ENCODE results near the gene PRC1.

PRC1 gene

DNA sequence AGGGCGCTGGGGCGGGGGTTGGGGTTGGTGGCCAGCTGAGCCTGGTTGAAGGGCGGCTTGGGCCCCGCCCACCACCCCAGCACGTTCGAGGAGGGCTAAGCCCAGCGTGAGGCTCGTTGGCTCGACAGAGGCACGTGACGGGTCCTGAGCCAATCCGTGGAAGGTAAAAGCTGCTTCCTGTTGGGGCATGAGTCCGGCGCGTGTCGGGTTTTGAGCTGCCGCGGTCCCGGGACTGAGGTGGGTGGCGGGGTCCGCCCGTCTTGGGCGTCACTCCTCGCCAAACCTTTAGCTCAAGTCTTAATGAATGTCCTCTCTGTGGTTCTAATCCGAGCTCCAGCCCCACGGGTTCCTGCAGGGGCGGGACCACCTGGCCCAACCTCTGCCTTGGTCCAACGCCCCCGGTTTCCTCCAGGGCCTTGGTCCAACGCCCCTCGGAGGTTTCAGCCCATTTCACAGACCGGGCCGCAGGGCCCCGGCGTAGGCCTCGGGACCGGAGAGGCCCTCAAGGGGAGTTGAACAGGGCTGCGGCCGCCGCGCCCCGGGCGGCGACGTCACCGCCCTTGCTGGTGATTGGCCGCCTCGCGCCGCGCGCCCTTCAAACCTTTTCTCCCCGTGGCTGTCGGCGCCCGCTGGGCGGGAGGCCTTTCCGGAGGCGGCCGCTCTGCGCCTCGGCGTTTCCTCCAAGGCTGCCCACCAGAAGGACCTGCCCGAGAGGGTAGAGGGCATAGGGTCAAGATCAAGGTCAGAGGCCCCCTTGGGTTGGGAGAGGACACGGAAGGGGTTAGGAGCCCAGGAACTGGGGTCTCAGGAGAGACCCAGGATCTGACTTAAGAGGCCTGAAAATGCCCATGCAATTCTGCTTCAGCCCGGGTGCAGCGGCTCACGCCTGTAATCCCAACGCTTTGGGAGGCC, 39.4 kb downstream of the PRC1 start, which contains the start of gene RCCD1:
RCCD1 (plus strand) TSS at position 173 of the 912 bp plus-strand sequence. CDS start 1,851 bp downstream, outside the sequence.
- H3K36me3 ChIP-seq (ENCODE audit: low read length) = no peaks in the 10 kb centered on the region
- H3K9me3 ChIP-seq (ENCODE audit: insufficient read depth, low read length) = no peaks in the 10 kb centered on the region
- peak within 1 kb of the TSS; percentile 94 for H3K27ac ChIP-seq (ENCODE audit: low read depth, low read length)
- H3K79me2 ChIP-seq (ENCODE audit: insufficient read depth, low read length) = peaks cover 3% of the 10 kb centered on the region; the same call in 1 of the 2 replicates
- no peaks in the 10 kb centered on the region for H3K27me3 ChIP-seq (ENCODE audit: low read length)
- H3F3A ChIP-seq (ENCODE audit: insufficient read depth) = peaks cover 22% of the 10 kb centered on the region
- no peaks in the 10 kb centered on the region for H4K20me1 ChIP-seq (ENCODE audit: low read depth, low read length)
- peak within 1 kb of the TSS; percentile 27 for H2AFZ ChIP-seq (ENCODE audit: low read depth, low read length, severe bottlenecking)
- peak within 1 kb of the TSS; percentile 87 for H3K9ac ChIP-seq (ENCODE audit: low read length)
- H3K4me2 ChIP-seq (ENCODE audit: low read depth, low read length, poor library complexity, severe bottlenecking) = peak within 1 kb of the TSS; percentile 89
- peak within 1 kb of the TSS; percentile 72 for H3K4me3 ChIP-seq (ENCODE audit: insufficient read depth, low read length, poor library complexity, severe bottlenecking)
- no peaks in the 10 kb centered on the region for H3K9me2 ChIP-seq (replicated peaks; ENCODE audit: insufficient read depth, low read length)
- no peak for TF ChIP-seq EZH2phosphoT487 (conservative IDR thresholded peaks at IDR 0.05; ENCODE audit: low read length)
- TF ChIP-seq, protein P1, sequence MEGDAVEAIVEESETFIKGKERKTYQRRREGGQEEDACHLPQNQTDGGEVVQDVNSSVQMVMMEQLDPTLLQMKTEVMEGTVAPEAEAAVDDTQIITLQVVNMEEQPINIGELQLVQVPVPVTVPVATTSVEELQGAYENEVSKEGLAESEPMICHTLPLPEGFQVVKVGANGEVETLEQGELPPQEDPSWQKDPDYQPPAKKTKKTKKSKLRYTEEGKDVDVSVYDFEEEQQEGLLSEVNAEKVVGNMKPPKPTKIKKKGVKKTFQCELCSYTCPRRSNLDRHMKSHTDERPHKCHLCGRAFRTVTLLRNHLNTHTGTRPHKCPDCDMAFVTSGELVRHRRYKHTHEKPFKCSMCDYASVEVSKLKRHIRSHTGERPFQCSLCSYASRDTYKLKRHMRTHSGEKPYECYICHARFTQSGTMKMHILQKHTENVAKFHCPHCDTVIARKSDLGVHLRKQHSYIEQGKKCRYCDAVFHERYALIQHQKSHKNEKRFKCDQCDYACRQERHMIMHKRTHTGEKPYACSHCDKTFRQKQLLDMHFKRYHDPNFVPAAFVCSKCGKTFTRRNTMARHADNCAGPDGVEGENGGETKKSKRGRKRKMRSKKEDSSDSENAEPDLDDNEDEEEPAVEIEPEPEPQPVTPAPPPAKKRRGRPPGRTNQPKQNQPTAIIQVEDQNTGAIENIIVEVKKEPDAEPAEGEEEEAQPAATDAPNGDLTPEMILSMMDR (IDR thresholded peaks at IDR 0.05; ENCODE audit: insufficient read depth, low read length, poor library complexity, severe bottlenecking) = no peak

DNA sequence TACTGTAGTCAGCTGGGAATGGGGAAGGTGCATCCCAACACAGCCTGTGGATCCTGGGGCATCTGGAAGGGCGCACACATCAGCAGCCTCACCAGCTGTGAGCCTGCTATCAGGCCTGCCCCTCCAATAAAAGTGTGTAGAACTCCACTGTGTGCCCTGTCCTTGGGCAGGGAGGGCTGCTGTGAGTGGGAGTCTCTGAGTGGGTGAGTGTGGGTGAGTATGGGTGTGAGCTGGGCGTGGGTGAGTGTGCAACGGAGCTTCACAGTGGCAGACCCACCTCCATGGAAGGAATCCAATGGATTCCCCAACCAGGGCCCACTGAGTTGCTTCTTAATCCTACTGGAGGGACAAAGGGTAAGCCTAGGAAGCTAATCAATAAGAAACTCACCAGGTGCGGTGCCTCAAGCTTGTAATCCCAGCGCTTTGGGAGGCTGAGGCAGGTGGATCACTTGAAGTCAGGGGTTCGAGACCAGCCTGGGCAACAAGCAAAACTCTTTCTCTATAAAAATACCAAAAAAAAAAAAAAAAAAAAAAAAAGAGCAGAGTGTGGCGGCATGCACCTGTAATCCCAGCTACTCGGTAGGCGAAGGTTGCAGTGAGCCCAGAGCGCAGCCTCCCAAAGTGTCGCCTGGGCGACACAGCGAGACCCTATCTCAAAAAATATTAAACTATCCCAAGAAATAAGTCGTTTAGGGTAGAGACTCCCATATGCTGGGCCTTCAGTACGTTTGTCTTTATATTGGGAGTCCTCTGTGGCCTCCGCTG, 40.2 kb downstream of the PRC1 start:
- H3K27me3 ChIP-seq (ENCODE audit: low read length) = no peaks in the 10 kb centered on the region
- peak overlapping the region; percentile 72 for H3K4me3 ChIP-seq (ENCODE audit: insufficient read depth, low read length, poor library complexity, severe bottlenecking)
- H3K79me2 ChIP-seq (ENCODE audit: insufficient read depth, low read length) = peaks cover 3% of the 10 kb centered on the region; the same call in 1 of the 2 replicates
- peak overlapping the region; percentile 89 for H3K4me2 ChIP-seq (ENCODE audit: low read depth, low read length, poor library complexity, severe bottlenecking)
- no peaks in the 10 kb centered on the region for H4K20me1 ChIP-seq (ENCODE audit: low read depth, low read length)
- no peaks in the 10 kb centered on the region for H3K36me3 ChIP-seq (ENCODE audit: low read length)
- H3K9me3 ChIP-seq (ENCODE audit: insufficient read depth, low read length) = no peaks in the 10 kb centered on the region
- peak overlapping the region; percentile 27 for H2AFZ ChIP-seq (ENCODE audit: low read depth, low read length, severe bottlenecking)
- TF ChIP-seq, protein P1 (IDR thresholded peaks at IDR 0.05; ENCODE audit: insufficient read depth, low read length, poor library complexity, severe bottlenecking) = no peak
- TF ChIP-seq EZH2phosphoT487 (conservative IDR thresholded peaks at IDR 0.05; ENCODE audit: low read length) = no peak
- H3K9me2 ChIP-seq (replicated peaks; ENCODE audit: insufficient read depth, low read length) = no peaks in the 10 kb centered on the region
- H3F3A ChIP-seq (ENCODE audit: insufficient read depth) = peaks cover 22% of the 10 kb centered on the region
- peak overlapping the region; percentile 94 for H3K27ac ChIP-seq (ENCODE audit: low read depth, low read length)
- H3K9ac ChIP-seq (ENCODE audit: low read length) = peak overlapping the region; percentile 87

GRCh38 chr15:90952901-90953677, 41.2 kb downstream of the PRC1 start:
- Histone ChIP-seq H3K4me2 (ENCODE audit: low read depth, low read length, poor library complexity, severe bottlenecking) (no peak overlapping the region), H2AFZ (ENCODE audit: low read depth, low read length, severe bottlenecking) (no peak overlapping the region), H3K9ac (ENCODE audit: low read length) (no peak overlapping the region), H3K4me3 (ENCODE audit: insufficient read depth, low read length, poor library complexity, severe bottlenecking) (no peak overlapping the region), H3K27ac (ENCODE audit: low read depth, low read length) (no peak overlapping the region), H3K9me3 (ENCODE audit: insufficient read depth, low read length) (no peaks in the 10 kb centered on the region), H3K9me2 (replicated peaks; ENCODE audit: insufficient read depth, low read length) (no peaks in the 10 kb centered on the region), H3K36me3 (ENCODE audit: low read length) (no peaks in the 10 kb centered on the region), H3K27me3 (ENCODE audit: low read length) (no peaks in the 10 kb centered on the region), H4K20me1 (ENCODE audit: low read depth, low read length) (no peaks in the 10 kb centered on the region), H3F3A (ENCODE audit: insufficient read depth) (peaks cover 22% of the 10 kb centered on the region), H3K79me2 (ENCODE audit: insufficient read depth, low read length) (peaks cover 3% of the 10 kb centered on the region; the same call in 1 of the 2 replicates)
- TF ChIP-seq, protein P1 (IDR thresholded peaks at IDR 0.05; ENCODE audit: insufficient read depth, low read length, poor library complexity, severe bottlenecking) = no peak
- no peak for TF ChIP-seq EZH2phosphoT487 (conservative IDR thresholded peaks at IDR 0.05; ENCODE audit: low read length)

Data from SU-DHL-6 (cell line).